CD4-positive, alpha-beta T cell treated with Interleukin-4 for 4 hours (primary cell): ENCODE results near the gene FRAT2.
"Not testable (repeated sequence)": the region's sequence is repeated elsewhere in the genome, so short reads cannot be mapped to it uniquely, and the experiment has no call there.

ENCODE experiments used
- DNase-seq: peaks from one replicate; pipeline ENCODE4 v3.0.0-alpha.2; 2020

Gene FRAT2

DNA sequence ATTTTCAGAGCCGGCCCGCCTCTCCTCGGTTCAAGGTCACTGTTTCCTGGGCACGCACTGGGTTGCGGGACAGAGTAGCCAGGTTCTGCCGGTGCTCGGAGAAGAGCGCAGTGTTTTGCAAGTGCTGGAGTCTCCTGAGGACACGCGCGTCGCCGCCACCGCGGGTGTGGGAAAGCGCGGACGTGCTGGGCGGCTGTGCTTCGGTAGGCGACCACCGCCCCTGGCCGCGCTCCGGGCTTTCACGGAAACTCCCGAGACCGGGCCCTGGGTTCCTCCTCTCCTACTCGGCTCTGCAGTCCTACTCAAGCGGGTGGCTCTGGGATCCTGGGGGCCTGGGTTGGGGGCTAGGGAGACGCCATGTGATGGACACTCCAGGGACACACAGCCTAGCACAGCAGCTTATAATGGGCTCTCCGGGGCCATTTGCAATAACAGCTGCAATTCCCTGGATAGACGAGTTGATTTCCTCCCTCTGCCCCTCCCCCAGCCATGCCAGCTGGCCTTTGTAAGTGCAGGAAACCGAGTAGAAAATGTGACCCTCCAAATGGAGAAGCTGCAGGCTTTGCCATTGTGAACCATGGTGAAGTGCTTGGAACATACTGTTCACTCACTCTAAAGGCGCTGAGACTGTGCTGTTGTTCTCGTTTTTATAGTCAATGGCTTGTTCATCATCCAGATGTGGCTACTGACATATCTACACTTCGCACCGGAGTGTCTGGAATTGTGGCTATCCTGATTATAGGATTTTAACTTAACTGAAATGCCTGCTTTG is 13.3 kb downstream of the FRAT2 start:
- DNase-seq: no peak

DNA sequence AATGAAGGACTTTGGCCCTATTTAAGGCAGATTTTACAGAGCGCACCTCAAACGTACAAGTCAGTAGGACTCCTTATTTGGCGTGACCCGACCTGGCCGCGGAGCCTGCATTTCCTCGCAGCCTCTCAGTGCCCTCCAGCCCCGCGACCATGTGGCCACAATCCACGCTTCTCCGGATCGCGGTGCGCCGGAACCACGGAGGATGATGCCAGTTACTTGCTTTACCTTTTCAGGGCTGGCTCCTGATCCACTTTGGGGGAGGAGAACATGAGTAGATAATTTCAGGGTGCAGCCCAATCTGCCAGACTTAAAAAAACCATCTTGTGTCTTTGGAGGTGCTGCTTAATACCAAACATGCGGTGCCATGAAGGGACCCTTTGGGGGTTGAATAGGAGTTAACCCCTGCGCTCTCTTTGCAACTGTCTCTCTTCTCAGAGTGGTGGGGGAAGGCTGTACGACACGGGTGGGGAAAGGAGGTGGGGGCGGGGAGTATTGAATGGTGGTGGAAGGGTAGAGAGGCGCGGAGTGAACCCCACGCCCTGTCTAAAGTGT is 14.0 kb downstream of the FRAT2 start:
- no peak for DNase-seq

DNA sequence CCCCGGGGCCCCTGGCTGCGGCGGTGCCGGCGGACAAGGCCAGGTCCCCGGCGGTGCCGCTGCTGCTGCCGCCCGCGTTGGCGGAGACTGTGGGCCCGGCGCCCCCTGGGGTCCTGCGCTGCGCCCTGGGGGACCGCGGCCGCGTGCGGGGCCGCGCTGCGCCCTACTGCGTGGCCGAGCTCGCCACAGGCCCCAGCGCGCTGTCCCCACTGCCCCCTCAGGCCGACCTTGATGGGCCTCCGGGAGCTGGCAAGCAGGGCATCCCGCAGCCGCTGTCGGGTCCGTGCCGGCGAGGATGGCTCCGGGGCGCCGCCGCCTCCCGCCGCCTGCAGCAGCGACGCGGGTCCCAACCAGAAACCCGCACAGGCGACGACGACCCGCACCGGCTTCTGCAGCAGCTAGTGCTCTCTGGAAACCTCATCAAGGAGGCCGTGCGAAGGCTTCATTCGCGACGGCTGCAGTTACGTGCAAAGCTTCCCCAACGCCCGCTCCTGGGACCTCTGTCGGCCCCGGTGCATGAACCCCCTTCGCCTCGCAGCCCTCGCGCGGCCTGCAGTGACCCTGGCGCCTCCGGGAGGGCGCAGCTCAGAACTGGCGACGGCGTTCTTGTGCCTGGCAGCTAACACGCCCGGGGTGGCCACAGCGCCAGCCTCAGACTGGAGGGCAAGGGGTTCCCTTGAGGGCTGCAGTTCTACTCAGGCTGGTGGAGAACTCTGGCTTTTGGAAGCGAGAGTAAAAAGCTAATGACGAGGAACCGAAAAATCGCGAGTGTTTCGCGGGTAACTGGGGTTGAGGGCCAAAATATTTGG is 14.7 kb downstream of the FRAT2 start:
- peak; percentile 60 for DNase-seq

DNA sequence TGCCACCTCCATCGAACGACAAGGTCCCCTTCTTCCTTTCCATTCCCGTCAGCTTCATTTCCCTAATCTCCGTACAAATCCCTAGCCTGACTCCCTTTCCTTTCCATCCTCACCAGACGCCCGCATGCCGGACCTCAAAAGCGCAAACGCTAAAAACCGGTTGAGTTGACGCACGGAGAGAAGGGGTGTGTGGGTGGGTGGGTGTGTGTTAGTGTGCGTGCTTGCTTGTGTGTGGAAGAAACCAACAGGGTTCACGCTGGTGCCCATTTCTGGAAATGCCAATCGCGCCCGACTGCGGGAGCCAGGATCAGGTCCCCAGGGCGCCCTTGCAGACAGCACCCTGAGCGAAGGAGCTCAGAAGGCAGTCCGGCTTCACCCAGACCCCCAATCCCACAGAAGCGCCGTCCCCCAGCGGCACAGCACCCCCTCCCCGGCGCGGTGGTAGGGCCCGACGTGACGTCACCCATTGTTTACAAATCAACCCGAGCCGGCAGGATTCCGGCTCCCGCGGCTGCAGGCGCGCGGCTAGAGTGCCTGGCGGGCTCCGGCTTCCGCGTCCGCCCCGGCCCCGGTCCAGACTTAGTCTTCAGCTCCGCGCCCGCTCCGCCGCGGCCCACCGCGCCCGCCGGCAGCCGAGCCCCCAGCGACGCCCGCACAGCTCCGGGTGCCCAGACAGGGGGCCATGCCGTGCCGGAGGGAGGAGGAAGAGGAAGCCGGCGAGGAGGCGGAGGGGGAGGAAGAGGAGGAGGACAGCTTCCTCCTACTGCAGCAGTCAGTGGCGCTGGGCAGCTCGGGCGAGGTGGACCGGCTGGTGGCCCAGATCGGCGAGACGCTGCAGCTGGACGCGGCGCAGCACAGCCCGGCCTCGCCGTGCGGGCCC is 15.5 kb downstream of the FRAT2 start, which contains the start of gene FRAT1:
FRAT1 (plus strand) TSS at position 500 of the 880 bp plus-strand sequence; CDS start at position 683, 183 bp downstream.
- DNase-seq: peak; percentile 87

DNA sequence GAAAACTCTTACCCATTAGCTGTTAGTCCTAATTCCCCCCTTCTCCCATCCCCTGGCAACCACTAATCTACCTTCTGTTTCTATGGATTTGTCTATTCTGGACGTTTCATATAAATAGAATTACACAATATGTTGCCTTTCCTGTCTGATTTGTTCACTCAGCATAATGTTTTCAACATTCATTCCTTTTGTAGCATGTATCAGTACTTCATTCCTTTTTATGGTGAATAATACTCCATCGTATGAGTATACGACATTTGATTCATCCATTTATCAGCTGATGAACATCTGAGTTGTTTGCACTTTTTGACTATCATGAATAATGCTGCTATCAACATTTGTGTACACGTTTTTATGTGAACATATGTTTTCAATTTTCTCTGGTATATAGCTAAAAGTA is 19.9 kb downstream of the FRAT2 start:
- no peak for DNase-seq

DNA sequence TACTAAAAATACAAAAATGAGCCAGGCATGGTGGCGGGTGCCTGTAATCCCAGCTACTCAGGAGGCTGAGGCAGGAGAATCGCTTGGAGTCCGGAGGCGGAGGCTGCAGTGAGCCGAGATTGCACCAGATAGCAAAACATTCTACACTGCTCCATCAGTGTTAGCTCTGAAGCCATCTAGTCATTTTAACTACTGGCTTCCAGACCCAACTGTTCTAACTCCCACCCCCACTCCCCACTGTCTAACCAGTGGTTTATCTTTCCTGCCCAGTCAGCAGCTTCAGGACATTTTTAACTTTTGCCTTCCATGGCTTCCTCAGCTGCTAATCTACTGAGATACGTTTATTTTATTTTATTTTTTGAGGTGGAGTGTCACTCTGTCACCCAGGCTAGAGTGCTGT is 21.6 kb downstream of the FRAT2 start:
- DNase-seq: no peak

DNA sequence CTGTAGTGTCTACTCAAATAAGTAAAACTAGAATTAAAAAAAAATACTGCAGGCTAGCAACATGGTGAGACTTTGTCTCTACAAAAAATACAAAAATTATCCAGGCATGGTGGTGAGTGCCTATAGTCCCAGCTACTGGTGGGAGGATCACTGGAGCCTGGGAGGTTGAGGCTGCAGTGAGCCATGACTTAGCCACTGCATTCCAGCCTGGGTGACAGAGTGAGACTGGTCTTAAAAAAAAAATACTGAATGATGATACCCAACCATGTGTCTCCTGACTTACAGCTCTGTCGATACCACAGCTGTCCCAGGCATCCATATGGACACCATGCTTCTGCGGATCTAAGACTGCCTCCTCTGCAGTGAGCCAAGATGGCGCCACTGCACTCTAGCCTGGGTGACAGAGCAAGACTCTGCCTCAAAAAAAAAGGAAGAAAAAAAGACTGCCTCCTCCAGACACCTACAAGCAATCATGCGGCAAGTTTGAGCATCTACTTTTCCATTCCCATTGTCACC is 23.4 kb downstream of the FRAT2 start:
- DNase-seq: no peak

DNA sequence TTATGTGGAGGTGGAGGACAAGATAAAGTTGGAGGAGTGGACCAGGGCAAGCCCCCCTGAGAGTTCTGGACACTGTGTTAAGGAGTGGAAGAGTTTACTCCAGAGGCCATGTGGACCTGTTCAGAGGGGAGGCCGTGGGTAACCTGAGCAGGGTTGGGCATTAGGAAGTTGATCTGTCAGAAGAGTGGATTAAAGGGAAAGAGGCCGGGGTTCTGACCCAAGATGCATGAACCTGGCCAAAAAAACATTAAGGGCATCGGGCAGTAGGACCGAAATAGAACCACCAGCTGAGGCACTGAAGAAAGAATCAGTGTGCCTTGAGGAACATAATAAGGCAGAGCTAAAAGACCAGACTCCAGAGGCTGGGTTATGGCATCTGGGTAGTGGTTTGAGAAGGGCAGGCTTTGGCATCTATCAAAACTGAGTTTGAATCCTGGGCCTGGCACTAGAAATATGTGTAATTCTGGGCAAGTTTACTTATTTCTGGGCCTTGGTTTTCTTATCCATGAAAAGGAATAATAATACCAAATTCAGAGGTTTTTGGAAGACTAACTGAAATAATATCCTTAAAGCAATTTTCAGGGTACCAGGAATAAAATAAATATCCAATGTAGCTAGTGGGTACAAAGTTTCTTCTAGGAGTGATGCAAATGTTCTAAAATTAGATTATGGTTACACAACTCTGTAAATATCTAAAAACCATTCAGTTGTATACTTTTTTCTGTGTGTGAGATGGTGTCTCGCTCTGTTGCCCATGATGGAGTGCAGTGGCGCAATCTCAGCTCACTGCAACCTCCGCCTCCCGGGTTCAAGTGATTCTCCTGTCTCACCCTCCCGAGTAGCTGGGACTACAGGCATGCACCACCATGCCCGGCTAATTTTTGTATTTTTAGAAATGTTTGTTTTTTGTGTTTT is 26.4 kb downstream of the FRAT2 start:
- DNase-seq: no peak

DNA sequence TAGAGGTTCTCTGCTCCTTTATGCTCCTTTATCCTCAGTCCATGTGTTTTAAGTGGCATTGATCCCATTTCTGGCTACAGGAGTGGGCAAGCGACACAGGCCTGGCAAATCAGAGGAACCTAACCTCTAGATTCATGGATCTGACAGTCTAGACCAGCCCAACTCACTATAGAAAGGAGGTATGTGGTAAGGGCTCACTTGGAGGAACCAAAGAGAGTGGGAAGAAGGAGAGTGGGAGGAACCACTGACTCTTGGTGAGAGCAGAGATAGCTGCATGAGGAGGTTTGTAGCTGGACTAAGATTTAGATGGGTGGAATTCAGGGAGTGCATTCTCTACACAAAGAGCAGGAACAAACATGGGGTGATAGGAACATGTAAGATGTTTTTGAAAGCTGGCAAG is 27.1 kb downstream of the FRAT2 start:
- DNase-seq: no peak

DNA sequence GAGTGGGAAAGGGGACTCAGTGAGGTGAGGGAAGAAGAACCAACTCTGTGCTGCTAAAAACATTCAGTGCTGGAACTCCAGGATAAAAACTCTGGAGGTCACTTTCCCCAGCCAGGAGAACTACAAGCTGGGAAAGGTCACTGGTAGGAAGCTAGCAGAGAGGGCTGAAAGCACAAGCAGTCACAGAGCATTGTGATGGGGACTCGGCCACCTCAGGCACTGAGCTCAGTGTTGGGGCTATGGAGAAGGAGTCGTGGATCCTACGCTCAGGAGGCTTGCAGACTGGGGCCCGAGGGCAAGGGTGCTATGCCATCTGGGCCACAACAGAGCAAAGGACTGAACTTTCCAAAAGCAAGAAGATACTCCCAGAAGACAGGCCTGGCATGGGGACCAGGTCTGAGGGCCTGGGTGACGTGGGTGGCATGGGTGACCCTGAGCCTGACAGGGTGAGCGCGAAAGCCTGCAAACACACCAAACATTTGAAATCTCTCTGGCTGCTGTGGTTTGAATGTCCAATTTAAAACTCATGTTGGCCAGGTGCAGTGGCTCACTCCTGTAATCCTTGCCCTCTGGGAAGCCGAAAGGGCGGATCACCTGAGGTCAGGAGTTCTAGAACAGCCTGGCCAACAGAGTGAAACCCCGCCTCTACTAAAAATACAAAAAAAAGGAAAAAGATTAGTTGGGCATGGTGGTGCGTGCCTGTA is 32.3 kb downstream of the FRAT2 start:
- no peak for DNase-seq

DNA sequence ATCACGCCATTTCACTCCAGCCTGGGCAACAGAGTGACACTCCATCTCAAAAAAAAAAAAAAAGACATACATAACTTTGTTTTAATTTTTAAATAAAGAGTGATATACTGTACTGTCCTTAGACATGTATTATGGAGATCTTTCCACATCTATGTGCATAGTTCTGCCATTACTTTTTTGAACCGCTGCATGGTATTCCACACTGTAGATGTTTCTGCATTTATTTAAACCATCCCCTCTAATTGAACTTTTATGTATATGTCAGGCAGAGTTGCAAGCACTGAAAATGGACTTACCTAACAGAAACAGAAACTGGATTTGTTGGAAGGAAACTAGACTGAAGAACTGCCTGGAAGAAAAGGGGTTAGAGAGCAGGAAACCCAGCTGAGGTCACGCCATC is 33.5 kb downstream of the FRAT2 start:
- no peak for DNase-seq

DNA sequence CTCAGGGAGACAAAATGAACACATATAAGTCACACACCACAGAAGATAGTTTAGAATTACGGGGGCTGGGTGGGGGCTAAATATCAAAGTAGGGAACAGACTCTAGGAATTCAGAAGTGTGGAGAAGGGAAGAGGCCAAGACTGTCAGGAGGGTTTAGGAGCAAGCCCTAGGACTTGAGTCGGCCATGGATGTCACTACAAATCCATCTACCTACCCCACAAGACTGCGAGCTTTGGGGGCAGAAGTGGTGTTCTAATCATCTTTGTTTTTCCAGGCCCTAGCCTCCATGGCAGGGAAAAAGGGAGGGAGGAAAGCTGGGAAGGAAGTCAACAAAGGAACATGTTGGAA is 36.3 kb downstream of the FRAT2 start:
- DNase-seq: no peak

DNA sequence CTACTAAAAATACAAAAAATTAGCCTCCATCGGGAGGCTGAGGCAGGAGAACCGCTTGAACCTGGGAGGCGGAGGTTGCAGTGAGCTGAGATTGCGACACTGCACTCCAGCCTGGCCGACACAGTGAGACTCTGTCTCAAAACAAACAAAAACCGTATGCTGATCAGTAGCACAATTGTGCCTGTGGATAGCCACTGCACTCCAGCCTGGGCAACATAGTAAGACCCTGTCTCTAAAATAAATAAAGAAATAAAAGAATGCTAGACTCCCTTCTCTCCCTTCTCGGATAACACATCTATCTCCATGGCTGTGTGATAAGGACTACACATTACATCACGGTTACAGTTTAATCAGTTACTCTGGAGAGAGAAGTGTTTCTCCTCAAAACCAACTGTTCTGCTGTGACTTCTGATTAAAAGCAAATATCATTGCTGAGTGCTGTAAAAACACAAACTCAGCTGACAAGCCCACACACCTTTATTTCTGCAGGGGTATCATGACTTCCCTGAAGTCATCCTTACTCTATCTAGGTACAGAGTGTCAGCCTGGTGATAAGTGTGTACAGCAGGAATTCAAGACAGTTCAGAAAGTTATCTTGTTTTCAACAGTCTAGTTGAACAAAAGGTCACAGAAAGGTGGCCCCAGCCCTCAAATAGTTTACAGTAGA is 36.8 kb downstream of the FRAT2 start:
- DNase-seq: no peak

DNA sequence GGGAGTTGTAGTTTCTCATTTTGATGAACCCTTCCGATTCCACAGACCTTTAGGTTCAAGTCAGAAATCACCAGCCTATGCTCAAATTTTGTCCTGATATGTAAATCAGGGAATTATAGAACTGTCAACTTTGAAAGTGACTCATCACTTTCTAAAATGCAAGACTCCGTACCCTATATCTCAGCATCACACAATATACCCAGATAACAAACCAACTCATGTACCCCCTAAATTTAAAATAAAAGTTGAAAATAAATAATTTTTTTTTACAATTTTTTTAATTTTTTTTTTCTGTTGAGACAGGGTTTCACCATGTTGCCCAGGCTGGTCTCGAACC is 41.7 kb downstream of the FRAT2 start:
- no peak for DNase-seq

DNA sequence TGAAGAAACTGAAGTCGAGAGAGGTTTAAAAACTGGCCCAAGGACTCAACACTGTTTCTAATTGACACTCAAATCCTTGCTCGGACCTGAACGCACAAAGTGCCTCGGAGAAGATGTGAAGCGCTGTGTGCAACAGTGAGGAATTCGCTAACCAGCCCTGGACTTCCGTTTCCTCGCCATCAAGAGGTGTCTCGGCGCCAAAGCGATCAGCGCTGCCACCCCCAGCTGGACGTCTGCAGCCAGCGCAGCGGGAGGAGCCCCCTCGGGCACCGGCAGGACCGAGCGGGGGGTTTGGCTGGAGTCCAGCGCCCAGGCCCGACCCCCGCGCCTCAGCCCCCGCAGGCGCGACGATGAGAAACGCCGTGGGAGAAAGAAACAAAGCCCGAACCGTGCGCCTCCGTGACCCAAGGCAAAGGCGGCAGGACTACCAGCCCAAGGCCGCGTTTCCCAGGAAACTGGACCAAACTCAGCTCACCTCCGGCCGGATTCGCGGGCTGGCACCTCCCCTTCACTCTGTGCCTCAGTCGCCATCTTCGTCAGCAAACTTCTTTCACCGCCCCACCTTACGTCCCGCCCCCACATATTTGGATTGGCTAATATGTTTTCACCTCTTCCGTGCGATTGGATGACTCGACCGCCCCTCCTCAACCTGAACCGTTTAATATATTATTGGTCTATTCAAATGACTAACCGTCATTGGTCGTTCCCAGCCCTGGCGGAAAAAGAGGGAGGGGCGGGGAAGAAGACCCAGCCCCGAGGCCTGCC is 42.2 kb downstream of the FRAT2 start, which contains the start of gene ARHGAP19:
ARHGAP19 (minus strand) TSS at position 541 of the 765 bp plus-strand sequence; CDS start at position 531, 10 bp downstream.
- DNase-seq: peak; percentile 97

DNA sequence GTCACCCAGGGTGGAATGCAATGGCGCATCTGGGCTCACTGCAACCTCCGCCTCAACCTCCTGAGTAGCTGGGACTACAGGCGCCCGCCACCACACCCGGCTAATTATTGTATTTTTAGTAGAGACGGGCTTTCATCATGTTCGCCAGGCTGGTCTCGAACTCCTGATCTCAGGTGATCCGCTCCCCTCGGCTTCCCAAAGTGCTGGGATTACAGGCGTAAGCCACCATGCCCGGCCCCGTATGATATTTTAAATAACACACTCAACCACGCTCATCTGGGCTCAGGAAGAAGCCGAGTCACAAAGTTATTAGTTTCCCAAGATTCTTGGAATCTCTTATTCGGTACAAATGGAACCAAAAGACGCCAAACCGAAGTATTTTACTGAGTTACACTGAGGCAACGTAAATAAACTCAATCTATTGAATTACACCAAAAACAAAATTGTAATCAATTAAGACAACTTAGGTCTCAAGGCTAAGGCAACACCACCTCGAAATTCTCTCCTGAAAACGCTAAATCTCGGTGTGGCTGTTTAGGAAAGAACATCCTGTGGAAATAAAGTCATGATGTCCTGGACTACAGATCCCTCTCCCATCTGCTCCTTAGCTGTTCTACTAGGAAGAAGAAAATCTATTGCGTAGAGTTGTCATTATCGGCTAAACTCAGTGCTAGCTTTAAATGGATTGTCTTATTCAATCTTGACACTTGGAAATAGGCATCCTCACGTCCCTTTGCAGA is 43.0 kb downstream of the FRAT2 start:
- no peak for DNase-seq

DNA sequence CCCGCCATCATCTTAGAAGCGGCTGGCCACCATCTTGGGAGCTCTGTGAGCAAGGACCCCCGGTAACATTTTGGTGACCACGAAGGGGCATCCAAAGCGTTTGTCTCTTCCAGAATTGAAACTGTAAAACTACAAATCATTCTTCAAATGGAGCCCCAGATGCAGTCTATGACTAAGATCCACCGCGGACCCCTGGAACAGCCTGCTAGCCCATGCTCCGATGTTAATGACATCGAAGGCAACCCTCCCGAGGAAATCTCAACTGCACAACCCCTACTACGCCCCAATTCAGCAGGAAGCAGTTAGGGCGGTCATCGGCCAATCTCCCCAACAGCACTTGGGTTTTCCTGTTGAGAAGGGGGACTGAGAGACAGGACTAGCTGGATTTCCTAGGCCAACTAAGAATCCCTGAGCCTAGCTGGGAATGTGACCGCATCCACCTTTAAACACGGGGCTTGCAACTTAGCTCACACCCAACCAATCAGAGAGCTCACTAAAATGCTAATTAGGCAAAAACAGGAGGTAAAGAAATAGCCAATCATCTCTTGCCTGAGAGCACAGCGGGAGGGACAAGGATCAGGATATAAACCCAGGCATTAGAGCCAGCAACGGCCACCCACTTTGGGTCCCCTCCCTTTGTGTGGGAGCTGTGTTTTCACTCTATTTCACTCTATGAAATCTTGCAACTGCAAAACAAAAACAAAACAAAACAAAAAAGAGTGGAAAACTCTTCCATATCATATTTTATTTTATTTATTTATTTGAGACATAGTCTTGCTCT is 43.8 kb downstream of the FRAT2 start:
- DNase-seq: not testable (repeated sequence)

DNA sequence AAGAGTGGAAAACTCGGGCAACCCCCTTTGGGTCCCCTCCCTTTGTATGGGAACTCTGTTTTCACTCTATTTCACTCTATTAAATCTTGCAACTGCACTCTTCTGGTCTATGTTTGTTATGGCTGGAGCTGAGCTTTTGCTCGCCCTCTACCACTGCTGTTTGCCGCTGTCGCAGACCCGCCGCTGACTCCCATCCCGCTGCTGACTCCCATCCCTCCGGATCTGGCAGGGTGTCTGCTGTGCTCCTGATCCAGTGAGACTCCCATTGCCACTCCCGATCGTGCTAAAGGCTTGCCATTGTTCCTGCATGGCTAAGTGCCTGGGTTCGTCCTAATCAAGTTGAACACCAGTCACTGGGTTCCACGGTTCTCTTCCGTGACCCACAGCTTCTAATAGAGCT is 44.5 kb downstream of the FRAT2 start:
- DNase-seq: not testable (repeated sequence)
